ENCODE measurements around the gene CACNA1I.

Gene CACNA1I

DNA sequence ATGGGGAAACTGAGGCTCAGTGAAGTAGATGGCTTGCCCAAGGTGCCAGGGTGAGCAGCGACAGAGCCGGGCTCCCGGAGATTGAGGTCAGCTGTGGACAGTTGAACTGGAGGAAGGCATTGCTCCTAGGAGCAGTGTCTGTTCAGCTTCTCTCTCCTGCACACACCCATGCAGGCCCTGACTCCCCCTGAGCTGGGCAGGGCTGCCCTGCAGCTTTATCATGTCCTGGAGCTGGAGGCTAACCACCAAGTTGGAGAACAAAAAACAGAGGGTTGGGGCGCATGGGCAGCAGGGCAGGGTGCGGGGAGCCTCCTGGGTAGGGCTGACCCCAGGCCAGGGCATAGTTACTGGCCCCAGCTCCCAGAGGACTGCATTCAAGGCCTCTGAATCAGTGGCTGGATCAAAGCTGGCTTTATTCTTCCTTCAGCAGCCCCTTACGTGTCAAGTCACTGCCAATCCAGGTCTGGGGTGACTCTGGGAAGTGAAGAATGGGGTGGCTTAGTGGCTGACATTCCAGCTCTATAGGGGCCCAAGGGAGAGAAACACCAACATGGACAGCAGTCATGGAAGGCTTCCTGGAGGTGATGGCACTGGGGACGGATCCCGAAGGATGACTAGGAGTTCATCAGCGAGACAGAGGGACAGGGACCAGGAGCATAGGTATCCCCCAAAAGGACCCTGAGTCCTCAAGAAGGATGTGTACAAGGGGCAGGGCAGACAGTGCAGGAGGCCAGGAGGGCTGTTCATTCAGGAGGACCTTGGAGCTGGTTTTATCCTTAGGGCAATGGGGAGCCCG is 83.8 kb downstream of the CACNA1I start:
- no peak for DNase-seq

- no peak for DNase-seq
These were observed 84.5 kb downstream of the CACNA1I start for GRCh38 chr22:39655004-39655579.

DNA sequence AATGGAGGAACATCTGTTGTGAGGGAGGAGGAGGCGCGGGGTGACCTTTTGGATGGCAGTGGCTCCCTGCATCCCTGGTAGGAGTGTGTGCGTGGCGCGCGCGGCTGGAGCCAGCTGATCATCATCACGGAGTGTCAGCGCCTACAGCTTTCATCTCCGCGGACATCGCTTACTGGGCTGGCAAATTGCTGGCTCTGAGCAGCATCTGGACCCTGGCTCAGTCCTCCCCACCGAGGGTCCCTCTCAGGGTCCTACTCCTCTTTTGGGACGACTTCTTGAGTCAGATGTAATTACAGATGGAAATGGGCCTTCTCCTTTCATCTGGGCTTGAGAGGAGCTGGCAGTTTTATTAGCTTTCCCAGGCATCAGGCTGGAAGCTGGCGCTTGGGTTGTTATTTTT is 85.3 kb downstream of the CACNA1I start:
- DNase-seq: no peak

DNA sequence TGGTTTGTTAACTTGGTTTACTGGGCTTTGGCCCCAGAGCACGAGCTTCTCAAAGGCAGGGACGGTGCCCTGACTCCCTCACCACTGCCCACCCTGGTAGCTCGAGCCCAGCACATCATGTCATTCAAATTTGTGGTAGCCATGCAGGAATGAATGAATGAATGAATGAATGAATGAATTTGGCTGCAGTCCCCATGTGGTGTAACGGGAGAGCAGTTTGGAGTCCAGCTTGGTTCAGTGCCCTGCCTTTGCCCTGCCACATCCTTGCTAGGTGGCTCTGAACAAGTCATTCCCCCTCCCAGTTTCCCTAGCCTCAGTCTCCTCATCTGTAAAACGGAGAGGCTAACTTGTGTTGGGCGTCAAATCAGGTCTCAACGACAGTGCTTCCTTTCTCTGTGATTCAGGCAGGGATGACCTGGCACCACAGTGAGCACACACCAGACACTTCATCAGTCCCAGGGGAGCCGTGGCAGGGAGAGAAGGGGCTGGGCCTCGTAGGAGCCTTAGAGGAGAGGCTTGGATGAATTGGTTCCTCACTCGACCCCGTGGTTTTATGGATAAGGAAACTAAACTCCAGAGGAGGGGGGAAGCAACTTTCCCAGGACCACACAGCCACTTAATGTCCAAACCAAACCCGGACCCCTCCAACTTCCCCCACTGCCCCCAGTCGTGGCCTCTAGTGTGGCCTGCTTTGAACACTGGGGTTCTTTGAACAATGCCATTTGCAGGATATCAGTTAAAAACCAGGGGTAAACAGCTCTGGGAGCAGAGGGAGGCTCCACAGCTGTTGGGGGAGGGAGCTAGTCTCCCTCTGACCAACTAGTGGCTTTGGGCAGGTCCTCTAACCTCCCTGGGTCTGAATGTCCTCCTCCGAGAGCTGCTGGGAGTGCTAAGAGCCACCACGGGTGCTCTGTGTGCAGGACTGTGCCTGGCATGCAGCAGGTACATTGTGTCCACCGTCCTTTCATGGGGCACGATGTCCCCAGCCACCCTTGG is 86.2 kb downstream of the CACNA1I start:
- DNase-seq: no peak

DNA sequence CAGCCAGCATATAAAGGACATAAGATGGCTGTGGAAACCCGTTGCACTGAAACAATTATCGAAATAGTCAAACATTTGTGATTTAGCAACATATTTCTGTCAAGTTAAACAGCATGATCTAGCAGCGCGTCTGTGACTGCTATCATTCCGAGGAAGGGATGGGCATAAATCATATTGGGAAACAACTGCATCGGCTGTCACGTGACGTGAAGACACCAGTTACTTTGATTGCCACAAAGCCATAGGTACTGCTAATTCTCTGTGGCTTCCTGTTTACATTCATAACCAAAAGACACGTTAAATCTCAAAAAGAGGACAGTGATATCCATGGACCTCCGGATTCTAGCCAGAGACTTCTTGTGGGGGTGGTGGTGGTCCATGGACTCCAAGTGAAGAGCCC is 87.8 kb downstream of the CACNA1I start:
- no peak for DNase-seq

DNA sequence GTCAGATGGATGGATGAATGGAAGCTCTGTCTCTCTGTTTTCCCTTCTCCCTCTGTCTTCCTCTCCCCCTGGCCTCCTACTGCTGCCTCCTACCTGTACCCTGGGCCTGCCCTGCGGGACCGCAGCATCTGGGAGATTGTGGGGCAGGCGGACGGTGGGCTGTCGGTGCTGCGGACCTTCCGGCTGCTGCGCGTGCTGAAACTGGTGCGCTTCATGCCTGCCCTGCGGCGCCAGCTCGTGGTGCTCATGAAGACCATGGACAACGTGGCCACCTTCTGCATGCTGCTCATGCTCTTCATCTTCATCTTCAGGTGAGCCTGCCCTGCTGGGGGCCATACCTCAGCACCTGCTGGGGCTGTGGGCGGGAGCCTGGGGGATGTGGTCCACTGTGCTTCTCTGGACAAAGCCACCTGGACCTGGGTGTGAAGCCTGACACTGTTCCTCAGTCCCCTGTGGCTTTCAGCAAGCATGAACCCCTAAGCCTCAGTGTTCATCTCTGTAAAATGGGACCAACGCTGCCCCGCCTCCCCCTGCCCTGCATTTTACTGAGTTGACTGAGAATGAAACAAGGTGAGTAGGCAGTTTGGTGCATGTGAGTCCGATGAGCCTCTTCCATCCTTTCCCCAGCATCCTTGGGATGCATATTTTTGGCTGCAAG is 88.4 kb downstream of the CACNA1I start:
- no peak for DNase-seq

DNA sequence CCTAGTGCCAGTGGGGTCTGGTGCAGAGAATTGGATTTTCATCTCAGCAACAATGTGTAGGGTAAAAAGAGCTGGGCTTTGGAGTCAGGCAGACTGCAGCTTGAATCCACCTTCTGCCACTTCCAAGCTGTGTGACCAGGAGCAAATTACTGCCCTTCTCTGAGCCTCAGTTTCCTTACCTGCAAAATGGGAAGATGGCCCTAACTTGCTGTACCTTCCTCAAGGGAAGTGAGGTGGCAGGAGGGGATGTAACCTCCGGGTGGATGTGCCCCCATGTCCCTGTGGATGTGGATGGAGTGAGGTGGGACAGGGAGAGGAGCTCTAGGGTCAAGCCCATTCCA is 90.9 kb downstream of the CACNA1I start:
- no peak for DNase-seq

DNA sequence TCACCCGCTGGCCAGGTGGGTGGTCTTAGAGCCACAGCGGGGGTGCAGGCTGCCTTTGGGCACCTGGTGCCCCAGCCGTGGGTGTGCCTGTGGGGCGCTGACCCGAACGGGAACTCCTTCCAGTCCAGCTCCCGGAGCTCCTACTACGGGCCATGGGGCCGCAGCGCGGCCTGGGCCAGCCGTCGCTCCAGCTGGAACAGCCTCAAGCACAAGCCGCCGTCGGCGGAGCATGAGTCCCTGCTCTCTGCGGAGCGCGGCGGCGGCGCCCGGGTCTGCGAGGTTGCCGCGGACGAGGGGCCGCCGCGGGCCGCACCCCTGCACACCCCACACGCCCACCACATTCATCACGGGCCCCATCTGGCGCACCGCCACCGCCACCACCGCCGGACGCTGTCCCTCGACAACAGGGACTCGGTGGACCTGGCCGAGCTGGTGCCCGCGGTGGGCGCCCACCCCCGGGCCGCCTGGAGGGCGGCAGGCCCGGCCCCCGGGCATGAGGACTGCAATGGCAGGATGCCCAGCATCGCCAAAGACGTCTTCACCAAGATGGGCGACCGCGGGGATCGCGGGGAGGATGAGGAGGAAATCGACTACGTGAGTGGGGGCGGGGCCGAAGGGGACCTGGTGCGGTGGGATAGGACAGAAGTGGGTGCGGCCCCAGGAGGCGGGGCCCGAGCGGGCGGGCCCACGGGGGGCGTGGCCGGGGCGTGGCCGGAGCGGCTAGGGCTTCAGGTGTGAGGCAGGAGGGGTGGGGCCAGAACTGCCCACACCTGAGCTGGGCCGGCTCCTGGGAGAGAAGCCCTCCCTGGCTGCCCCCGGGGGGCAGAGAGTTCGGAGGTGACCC is 91.5 kb downstream of the CACNA1I start:
- DNase-seq: peak; percentile 70

DNA sequence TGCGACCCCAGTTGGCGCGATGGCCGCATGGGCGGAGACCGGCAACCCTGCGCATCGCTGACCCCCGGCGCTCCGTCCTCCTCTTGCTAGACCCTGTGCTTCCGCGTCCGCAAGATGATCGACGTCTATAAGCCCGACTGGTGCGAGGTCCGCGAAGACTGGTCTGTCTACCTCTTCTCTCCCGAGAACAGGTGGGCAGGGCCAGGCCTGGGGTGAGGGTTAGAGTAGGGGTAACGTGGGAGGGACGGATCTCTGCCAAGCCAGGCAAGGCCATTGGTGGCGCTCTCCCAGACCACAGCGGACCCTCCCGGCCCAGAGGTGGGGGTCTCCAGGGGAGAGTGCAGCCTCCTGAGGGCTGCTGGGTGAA is 92.1 kb downstream of the CACNA1I start:
- no peak for DNase-seq

DNA sequence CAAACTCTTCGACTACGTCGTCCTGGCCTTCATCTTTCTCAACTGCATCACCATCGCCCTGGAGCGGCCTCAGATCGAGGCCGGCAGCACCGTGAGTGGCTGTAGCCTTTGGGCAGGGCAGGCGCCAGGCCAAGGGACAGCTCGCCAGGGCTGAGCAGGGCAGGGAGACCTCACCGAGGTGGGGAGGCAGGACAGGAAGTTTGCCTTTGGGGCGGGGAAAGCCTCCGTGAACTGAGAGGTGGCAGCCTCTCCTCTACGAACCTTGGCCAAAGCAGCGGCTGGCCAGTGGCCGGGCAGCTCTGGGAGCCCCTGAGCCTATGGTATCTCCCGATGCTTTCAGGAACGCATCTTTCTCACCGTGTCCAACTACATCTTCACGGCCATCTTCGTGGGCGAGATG is 93.2 kb downstream of the CACNA1I start:
- no peak for DNase-seq

GRCh38 chr22:39664485-39665200 is 94.1 kb downstream of the CACNA1I start:
- peak; percentile 34 for DNase-seq

- DNase-seq: no peak
These were observed 94.7 kb downstream of the CACNA1I start for GRCh38 chr22:39665229-39665628.

DNA sequence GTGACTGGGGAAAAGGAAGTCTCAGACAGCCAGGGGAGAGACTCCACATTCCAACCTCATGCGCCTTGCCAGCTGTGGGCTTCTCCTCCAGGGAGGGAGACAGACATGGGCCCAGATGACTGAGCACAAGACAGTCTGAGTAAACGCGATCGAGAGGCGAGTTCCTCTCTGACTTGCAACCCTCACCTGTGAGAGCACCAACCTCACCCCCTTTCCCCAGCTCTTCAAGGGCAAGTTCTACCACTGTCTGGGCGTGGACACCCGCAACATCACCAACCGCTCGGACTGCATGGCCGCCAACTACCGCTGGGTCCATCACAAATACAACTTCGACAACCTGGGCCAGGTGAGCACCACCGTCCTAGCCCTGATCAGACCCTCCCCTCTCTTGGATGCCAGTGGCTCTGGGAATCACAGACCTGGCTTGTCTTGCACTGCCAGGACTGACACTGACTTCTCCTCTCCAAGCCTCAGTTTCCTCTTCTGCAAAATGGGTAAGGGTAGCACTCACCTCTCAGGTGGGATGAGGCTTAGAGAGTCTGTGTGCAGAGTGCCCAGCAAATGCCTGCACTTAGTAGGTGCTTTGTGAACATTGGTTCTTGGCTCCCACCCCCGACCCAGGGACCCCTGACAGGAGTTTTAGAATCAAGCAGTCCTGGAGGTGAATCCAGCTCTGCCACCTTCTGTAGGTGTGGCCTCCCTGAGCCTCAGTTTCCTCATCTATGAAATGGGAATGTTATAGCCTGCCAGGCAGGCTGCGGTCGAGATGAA is 95.3 kb downstream of the CACNA1I start:
- DNase-seq: no peak

DNA sequence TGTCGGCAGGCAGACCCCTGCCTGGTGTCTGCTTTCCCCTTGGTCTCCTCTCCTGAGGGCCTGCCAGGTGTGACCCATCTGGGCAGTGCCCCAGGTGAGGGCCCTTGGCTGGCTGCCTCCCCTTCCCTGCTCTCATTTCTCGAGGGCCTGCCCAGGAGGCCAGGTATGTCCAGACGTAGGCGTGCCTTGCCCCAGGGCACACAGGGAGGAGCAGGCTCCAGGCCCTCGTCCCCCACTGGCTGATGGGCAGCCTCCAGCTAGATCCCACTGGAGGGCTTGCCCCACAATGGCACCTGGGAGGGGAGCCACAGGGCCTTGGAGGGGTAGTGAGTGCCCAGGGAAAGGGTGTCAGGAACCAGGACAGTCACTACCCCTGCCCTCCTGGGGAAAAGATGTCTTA is 95.9 kb downstream of the CACNA1I start:
- DNase-seq: no peak

GRCh38 chr22:39666926-39667325 is 96.4 kb downstream of the CACNA1I start:
- no peak for DNase-seq

- no peak for DNase-seq
These were observed 98.9 kb downstream of the CACNA1I start for GRCh38 chr22:39669432-39669831.

GRCh38 chr22:39671936-39672335 is 101.4 kb downstream of the CACNA1I start:
- no peak for DNase-seq

DNA sequence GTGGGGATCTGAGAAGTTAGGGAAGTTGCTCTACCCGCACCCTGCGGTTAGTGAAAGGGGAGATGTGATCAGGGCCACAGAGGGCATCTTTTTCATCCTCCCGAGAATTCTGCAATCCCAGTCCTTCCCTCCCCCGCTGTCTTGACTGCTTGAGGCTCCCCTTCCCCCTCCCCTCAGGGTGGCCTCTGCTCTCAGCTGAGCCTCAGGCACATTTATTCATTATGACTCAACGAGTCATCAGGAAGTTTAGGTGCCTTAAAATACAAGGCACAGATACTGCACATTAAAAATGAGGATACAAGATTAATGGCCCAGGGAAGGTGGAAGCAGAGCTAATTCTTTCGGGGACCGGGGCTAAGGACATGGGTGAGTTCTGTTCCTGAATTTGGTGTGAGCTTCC is 104.0 kb downstream of the CACNA1I start:
- no peak for DNase-seq

DNA sequence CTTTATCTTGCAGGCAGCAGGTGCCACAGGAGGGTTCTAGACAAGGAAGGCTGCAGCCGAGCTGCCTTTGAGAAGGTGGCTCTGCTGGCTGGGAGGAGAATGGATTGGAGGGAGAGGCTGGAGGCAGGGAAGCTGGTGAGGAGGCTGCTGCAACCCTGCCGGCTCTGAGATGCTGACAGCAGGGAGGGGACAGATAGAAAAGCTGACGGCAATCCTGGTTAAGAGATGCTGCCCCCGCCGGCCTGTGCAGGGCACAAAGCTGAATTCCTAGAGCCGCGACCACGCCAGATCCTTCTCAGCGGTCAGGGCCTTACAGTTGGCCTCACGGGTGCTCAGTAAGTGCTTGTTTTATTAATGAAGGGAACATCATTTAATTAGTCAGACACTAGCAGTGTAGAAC is 105.4 kb downstream of the CACNA1I start:
- DNase-seq: no peak

GRCh38 chr22:39677967-39678366 is 107.4 kb downstream of the CACNA1I start:
- DNase-seq: no peak

All from stimulated activated CD4-positive, alpha-beta T cell treated with anti-CD3 and anti-CD28 coated beads, Interleukin-12 subunit alpha, Interleukin-12 subunit beta, amount 100 ng/mL, for 4 hours (primary cell).